KOPT-K1 (cell line): ENCODE results near the gene ST3GAL4.
A peak's percentile ranks its signal among the peaks of the same experiment; 100 is the strongest.
"Not testable (repeated sequence)": the region's sequence is repeated elsewhere in the genome, so short reads cannot be mapped to it uniquely, and the experiment has no call there.

ENCODE experiments used
- H3K27ac ChIP-seq: fragments of 200-600 bp; sonication (generic); 2 replicates; pipeline ENCODE4 v1.5.1; 2016; ENCODE audit warnings: antibody characterized with exemption, mild to moderate bottlenecking, low read depth, low read length; ENCODE audit not compliant: poor library complexity, severe bottlenecking
- H3K36me3 ChIP-seq: fragments of 200-600 bp; sonication (generic); 2 replicates; pipeline ENCODE4 v1.5.1; 2017; ENCODE audit warnings: antibody characterized with exemption, mild to moderate bottlenecking, low read length, moderate library complexity; ENCODE audit not compliant: insufficient read depth
- H3K9me3 ChIP-seq: fragments of 200-600 bp; sonication (generic); 2 replicates; pipeline ENCODE4 v1.5.1; 2017; ENCODE audit warnings: antibody characterized with exemption, low read length, mild to moderate bottlenecking; ENCODE audit not compliant: insufficient read depth, poor library complexity, severe bottlenecking

Gene ST3GAL4, protein sequence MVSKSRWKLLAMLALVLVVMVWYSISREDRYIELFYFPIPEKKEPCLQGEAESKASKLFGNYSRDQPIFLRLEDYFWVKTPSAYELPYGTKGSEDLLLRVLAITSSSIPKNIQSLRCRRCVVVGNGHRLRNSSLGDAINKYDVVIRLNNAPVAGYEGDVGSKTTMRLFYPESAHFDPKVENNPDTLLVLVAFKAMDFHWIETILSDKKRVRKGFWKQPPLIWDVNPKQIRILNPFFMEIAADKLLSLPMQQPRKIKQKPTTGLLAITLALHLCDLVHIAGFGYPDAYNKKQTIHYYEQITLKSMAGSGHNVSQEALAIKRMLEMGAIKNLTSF

GRCh38 chr11:126355324-126355925 lies at the start of gene ST3GAL4:
Gene ST3GAL4, plus strand, starts transcription at chr11:126355686. Its CDS starts 50,470 bp downstream, at chr11:126406156.
- no peaks in the 10 kb centered on the region for H3K9me3 ChIP-seq
- peak within 1 kb of the TSS; percentile 97 for H3K27ac ChIP-seq
- peaks cover 19% of the 10 kb centered on the region; the same call in 1 of the 2 replicates for H3K36me3 ChIP-seq

DNA sequence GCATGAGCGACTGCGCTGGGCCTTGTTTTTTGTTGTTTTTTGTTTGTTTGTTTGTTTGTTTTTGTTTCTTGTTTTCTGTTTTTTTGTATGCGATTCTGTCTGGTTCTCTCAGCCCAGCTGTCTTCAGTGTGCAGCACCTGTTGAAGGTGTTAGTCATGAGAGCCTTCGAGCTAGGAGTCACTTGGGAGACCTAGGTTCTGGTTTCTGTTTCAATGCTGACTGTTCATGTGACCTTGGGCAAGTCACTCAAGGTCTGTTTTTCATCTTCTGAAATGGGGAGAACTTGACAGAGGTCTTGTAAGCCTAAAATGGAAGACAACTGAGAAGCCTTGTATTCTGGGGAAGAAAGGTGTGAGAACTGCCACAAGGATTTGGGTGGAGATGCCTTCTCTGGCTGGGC lies 49.8 kb upstream of the ST3GAL4 start:
- no peaks in the 10 kb centered on the region for H3K9me3 ChIP-seq
- peaks cover 17% of the 10 kb centered on the region; the same call in 1 of the 2 replicates for H3K36me3 ChIP-seq
- no peak overlapping the region for H3K27ac ChIP-seq

DNA sequence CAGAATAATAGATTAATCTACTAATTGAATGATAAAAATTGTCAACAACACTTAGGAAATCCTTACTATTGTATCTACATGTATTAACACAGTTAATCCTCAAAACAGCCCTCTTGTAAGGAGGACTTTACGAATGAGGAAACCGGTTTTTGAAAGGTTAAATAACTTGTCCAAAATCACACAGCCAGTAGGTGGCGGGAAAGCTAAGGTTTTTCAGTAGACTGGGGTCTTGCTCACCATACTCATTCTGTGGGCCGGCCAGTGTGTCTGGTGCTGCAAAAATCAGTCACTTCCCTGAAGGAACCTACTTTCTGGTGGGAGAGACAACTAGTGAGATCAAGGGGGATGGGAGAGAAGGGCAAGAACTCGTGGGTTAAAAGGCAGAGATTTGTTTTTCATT lies 47.8 kb upstream of the ST3GAL4 start:
- no peaks in the 10 kb centered on the region for H3K9me3 ChIP-seq
- peaks cover 28% of the 10 kb centered on the region; the same call in 1 of the 2 replicates for H3K36me3 ChIP-seq
- H3K27ac ChIP-seq = no peak overlapping the region

DNA sequence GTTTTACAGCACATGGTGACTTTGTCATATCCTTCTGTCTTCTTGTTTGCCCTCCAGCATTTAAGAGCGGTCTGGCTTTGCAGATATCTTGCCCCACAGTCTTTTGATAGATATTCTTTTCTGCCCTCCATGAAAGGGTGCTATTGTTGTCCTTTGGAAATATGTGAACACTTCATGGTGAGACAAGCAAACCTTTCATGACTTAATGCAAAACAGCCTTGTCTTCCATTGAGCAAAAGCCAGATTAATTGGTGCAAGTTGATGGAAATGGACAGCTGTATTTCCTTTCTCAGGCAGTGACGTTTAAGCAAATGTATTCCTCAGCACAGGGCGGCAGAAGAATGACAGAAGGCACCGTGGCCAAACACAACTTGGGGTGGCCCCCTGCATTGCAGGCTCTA lies 47.2 kb upstream of the ST3GAL4 start:
- Histone ChIP-seq H3K9me3 (no peaks in the 10 kb centered on the region), H3K27ac (no peak overlapping the region), H3K36me3 (peaks cover 32% of the 10 kb centered on the region; the same call in 1 of the 2 replicates)

DNA sequence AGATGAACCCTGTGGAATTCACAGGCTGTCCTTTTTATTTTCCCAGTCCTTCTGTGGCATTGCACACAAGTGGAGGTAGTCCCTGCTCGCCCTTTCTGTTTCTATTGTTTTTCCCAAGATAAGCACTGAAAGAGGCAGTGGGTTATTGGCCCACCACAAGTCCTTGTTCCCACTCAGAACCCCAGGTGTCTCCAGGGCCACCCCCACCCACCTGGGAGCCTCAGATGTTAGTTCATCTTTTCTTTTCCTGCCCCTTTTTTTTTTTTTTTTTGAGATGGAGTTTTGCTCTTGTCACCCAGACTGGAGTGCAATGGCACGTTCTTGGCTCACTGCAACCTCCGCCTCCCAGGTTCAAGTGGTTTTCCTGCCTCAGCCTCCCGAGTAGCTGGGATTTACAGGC lies 46.7 kb upstream of the ST3GAL4 start:
- not testable (repeated sequence) for H3K9me3 ChIP-seq, H3K27ac ChIP-seq
- H3K36me3 ChIP-seq = peaks cover 32% of the 10 kb centered on the region; the same call in 1 of the 2 replicates

- H3K27ac ChIP-seq = no peak overlapping the region
- H3K9me3 ChIP-seq = no peaks in the 10 kb centered on the region
- H3K36me3 ChIP-seq = peaks cover 37% of the 10 kb centered on the region; the same call in 1 of the 2 replicates
Observed at GRCh38 chr11:126310200-126310991, 45.1 kb upstream of the ST3GAL4 start.

GRCh38 chr11:126310992-126311310 lies 44.5 kb upstream of the ST3GAL4 start:
- H3K27ac ChIP-seq = no peak overlapping the region

DNA sequence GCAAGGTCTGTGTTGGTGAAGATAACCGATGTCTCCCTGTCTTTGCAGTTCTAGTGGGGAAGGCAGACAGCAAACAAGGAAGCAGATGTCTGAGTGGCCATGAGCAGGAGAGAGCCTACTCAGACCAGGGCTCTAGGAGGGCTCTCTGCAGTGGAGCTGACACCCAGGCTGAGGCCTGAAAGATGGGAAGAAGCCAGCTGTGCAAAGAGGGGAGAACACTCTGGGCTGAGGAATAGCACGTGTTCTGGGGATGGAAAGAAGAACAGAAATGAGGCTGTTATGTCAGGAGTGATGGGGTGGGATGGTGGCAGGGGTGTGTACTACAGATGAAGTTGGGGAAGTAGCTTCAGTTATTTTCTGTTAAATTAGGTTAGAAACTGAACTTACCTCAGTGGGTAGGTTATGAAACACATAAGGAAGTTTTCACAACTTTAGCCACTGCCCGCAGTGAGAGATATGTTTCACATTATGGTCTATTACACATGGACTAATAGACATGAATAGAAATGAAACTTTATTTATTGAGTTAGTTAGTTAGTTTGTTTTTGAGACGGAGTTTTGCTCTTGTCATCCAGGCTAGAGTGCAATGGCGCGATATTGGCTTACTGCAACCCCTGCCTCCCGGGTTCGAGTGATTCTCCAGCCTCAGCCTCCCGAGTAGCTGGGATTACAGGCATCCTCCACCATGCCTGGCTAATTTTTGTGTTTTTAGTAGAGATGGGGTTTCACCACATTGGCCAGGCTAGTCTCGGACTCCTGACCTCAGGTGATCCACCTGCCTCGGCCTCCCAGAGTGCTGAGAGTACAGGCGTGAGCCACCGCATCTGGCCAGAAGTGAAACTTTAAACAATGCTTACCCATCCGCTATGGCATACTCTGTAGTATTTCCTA lies 43.8 kb upstream of the ST3GAL4 start:
- no peak overlapping the region for H3K27ac ChIP-seq
- H3K9me3 ChIP-seq = peaks cover 5% of the 10 kb centered on the region
- peaks cover 34% of the 10 kb centered on the region; the same call in 1 of the 2 replicates for H3K36me3 ChIP-seq

More at GRCh38 chr11:126310992-126311310, 44.5 kb upstream of the ST3GAL4 start:
- peaks cover 37% of the 10 kb centered on the region; the same call in 1 of the 2 replicates for H3K36me3 ChIP-seq
- H3K9me3 ChIP-seq = peaks cover 2% of the 10 kb centered on the region

DNA sequence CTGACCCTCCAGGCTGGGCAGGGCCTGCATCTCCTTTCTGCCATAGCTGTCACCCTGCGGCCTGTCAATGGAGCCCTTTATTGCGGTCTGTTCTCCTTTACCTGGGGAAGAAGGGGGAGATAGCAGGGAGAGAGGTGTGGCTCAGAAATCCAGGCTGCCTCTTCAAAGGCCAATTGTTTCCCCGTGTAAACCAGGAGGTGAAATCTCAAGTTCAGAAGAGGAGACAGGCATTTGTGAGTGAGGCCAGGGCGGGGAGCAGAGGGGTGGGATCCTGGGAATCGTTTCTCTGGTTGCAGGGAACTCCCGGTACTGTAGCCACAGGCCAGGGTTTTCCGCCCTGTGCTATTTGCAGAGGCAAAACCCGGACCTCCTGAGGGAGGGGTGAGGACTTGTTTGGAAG lies 42.5 kb upstream of the ST3GAL4 start:
- Histone ChIP-seq H3K9me3 (peaks cover 5% of the 10 kb centered on the region), H3K36me3 (peaks cover 27% of the 10 kb centered on the region; the same call in 1 of the 2 replicates), H3K27ac (no peak overlapping the region)

DNA sequence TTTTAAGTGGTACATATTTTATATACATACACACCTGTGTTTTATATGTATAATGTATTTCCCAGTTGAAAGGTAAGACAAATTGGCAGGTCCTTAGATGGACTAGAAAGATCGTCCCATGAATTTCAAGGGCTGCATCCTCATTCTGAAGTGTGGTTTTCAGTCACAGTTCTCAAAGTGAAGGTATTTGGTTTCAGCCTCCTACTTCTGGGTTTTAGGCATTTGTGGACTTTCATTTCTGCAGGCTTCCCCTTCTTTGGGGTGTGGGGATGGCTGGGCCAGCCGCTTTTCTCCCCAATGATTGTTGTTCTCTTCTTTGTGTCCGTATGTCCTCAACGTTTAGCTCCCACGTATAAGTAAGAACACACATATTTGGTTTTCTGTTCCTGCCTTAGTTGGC lies 41.7 kb upstream of the ST3GAL4 start:
- H3K27ac ChIP-seq = no peak overlapping the region

DNA sequence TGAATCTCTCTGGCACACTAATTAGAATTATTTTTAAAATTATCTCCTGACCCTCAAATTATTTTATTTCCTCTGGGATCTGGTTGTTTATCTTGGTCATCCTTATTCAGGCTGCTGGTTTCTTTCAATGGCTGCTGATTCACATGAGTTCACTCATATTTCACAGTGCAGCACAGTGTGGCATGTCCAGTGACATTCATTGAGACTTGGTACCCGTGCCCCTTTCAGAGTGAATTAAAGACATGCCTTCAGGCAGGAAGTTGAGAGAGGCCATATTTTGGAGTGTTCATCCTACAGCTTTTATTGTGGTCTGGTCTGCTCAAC lies 38.1 kb upstream of the ST3GAL4 start:
- Histone ChIP-seq H3K27ac (peak overlapping the region; percentile 95), H3K9me3 (peaks cover 5% of the 10 kb centered on the region), H3K36me3 (peaks cover 12% of the 10 kb centered on the region; the same call in 1 of the 2 replicates)

More for the DNA sequence above, 41.7 kb upstream of the ST3GAL4 start:
- H3K36me3 ChIP-seq = peaks cover 27% of the 10 kb centered on the region; the same call in 1 of the 2 replicates
- peaks cover 5% of the 10 kb centered on the region for H3K9me3 ChIP-seq

DNA sequence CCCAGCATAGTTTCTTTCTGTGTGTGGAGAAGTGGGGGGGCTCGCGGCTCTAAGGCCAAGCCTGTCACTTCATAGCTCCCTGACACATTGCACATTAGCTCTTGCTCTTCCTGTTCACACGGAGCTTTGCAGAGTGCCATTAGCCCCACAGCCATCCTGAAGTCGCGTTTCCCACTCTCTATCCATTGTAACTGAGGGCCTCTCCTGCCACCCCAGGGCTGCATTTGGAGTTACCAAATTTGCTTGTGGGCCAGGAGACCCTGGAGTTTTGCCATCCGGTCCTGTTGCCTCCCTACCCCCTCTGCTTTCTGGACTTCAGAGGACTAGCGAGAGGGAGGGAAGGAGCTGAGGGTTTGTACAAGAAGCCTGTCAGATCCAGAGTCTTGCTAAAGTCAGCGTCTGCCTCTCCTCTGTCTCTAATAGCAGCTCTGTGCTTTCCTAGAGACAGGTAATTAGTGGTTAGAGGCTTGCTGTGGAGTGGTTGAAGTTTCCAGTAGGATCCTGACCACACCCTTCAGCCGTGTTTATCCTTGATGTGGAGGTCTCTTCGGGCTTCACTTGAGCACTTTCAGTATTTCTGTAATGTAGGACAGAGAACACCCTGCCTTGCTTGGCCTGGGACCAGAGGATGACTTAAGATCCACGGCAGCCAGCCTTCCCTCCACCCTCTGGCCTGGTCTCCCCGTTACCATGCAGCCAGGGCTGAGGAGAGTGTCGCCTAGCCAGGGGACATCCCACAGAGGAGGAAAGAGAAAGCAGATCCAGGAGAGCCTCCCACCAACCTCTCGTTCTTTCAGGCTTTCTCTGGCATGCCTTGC lies 37.5 kb upstream of the ST3GAL4 start:
- peaks cover 6% of the 10 kb centered on the region; the same call in 1 of the 2 replicates for H3K36me3 ChIP-seq
- peaks cover 5% of the 10 kb centered on the region for H3K9me3 ChIP-seq
- H3K27ac ChIP-seq = peak overlapping the region; percentile 95

GRCh38 chr11:126318574-126319373 lies 36.7 kb upstream of the ST3GAL4 start:
- Histone ChIP-seq H3K36me3 (peaks cover 5% of the 10 kb centered on the region; the same call in 1 of the 2 replicates), H3K9me3 (peaks cover 5% of the 10 kb centered on the region), H3K27ac (peak overlapping the region; percentile 95)
